K562 (cell line): ENCODE data around the gene HEATR1. TPM values are rescaled to one million over a fixed set of nuclear protein-coding genes. Genes with fewer than 3 reads are reported as not detected.

ENCODE experiments used
- ATAC-seq: fragments of 200-7000 bp; cut with Tn5 transposase; 3 replicates; pipeline ENCODE4 v1.9.1; 2020; ENCODE audit warnings: moderate library complexity
- BruUV-seq: library from RNA; stranded (reverse); fragments of 400-500 nt; replicated peaks from 2 replicates; lab custom pipeline; 2021; lab: Mats Ljungman, UMichigan
- CTCF ChIA-PET: fragments of 300-600 bp; formaldehyde crosslinking; extraction: SDS; loops from one replicate; lab custom pipeline; 2021; ENCODE audit warnings: low intra/inter-chr PET ratio; lab: Yijun Ruan, JAX
- POLR2A ChIA-PET: fragments of 300-600, 350-650 bp; sonication (Branson Sonifier 250); formaldehyde crosslinking; extraction: SDS; loops from one replicate; lab custom pipeline; 2021; ENCODE audit warnings: antibody characterized with exemption, inconsistent platforms; lab: Yijun Ruan, JAX
- DNase-seq, 4 experiments: peaks; one replicate each; pipeline versions ENCODE4 v3.0.0 to v3.0.0-alpha.2; 2011 to 2018; ENCODE audit warnings: low spot score in 3 of 4, mixed read lengths in 3 of 4; ENCODE audit errors: extremely low read depth in 1 of 4
- FAIRE-seq: peaks from 2 replicates; lab custom pipeline; 2011; peaks lifted over from hg19 to GRCh38; lab: Jason Lieb, UNC
- H2AFZ ChIP-seq: 2 replicates; pipeline ENCODE4 v1.6.0; 2011; ENCODE audit warnings: low read depth, low read length, control low read depth, inconsistent platforms
- H3K27ac ChIP-seq: fragments of 200-600 bp; 3 replicates; pipeline ENCODE4 v1.8.0; 2011; ENCODE audit warnings: low read depth, mild to moderate bottlenecking, control low read depth, inconsistent platforms, low read length, moderate library complexity, mixed read lengths; ENCODE audit errors: extremely low read depth
- H3K27me3 ChIP-seq, 2 experiments: fragments of 300-600 bp in 1 of 2; 2 replicates in 1 of 2; 3 replicates in 1 of 2; pipeline versions ENCODE4 v1.6.0 to v1.8.0; 2011; ENCODE audit warnings: inconsistent platforms in 2 of 2, low read length in 2 of 2, mild to moderate bottlenecking in 1 of 2, mixed read lengths in 1 of 2, moderate library complexity in 1 of 2; ENCODE audit not compliant: control insufficient read depth in 2 of 2, insufficient read depth in 2 of 2
- H3K36me3 ChIP-seq: fragments of 300-600 bp; 3 replicates; pipeline ENCODE4 v1.8.0; 2011; ENCODE audit warnings: mild to moderate bottlenecking, low read length, inconsistent platforms; ENCODE audit not compliant: control insufficient read depth, insufficient read depth
- H3K4me1 ChIP-seq, 2 experiments: fragments of 200-600 bp in 1 of 2; replicated peaks in 1 of 2; 2 replicates in 1 of 2; 3 replicates in 1 of 2; pipeline versions ENCODE4 v1.5.1 to v1.8.0; 2011; ENCODE audit warnings: inconsistent platforms in 2 of 2, low read length in 2 of 2, mild to moderate bottlenecking in 1 of 2, mixed read lengths in 1 of 2, moderate library complexity in 1 of 2; ENCODE audit not compliant: control insufficient read depth in 2 of 2, insufficient read depth in 2 of 2
- H3K4me2 ChIP-seq: 2 replicates; pipeline ENCODE4 v1.6.1; 2011; ENCODE audit warnings: low read length, control low read depth, inconsistent platforms, mixed read lengths; ENCODE audit not compliant: insufficient read depth
- H3K4me3 ChIP-seq: fragments of 200-600 bp; sonication (generic), shearing (Covaris generic); 2 replicates; pipeline ENCODE4 v1.5.1; 2016; ENCODE audit warnings: control low read depth, inconsistent platforms
- H3K79me2 ChIP-seq: fragments of 200-600 bp; 3 replicates; pipeline ENCODE4 v1.8.0; 2011; ENCODE audit warnings: low read length, inconsistent platforms; ENCODE audit not compliant: control insufficient read depth, insufficient read depth
- H3K9ac ChIP-seq, 2 experiments: 2 replicates each; pipeline versions ENCODE4 v1.6.0 to v1.6.1; 2011; ENCODE audit warnings: low read depth in 2 of 2, low read length in 2 of 2, control low read depth in 1 of 2, inconsistent platforms in 1 of 2, mild to moderate bottlenecking in 1 of 2, mixed read lengths in 1 of 2; ENCODE audit not compliant: insufficient read depth in 1 of 2
- H3K9me1 ChIP-seq: one replicate; pipeline ENCODE4 v1.6.0; 2011; ENCODE audit warnings: inconsistent platforms, mild to moderate bottlenecking, low read length, moderate library complexity; ENCODE audit not compliant: control insufficient read depth, insufficient read depth
- H3K9me3 ChIP-seq: replicated peaks from 2 replicates; pipeline ENCODE4 v1.5.1; 2011; ENCODE audit warnings: low read depth, low read length, inconsistent platforms; ENCODE audit not compliant: control insufficient read depth, insufficient read depth
- H4K20me1 ChIP-seq: replicated peaks from 2 replicates; pipeline ENCODE4 v1.6.1; 2011; ENCODE audit warnings: low read length, inconsistent platforms, mixed read lengths; ENCODE audit not compliant: control insufficient read depth, insufficient read depth
- ARID2 ChIP-seq: fragments of 450-650 bp; IDR thresholded peaks from 2 replicates; pipeline ENCODE4 v1.6.1; 2017; ENCODE audit warnings: antibody characterized with exemption, mild to moderate bottlenecking
- CHCHD3 ChIP-seq: fragments of 250-450 bp; sonication (Bioruptor Pico); IDR thresholded peaks from 2 replicates; pipeline ENCODE4 v2.1.2; 2022; ENCODE audit warnings: mild to moderate bottlenecking
- DNMT1 ChIP-seq: fragments of 450-650 bp; IDR thresholded peaks from 2 replicates; pipeline ENCODE4 v1.6.1; 2016; ENCODE audit warnings: antibody characterized with exemption, mild to moderate bottlenecking
- EP400 ChIP-seq: fragments of 450-650 bp; IDR thresholded peaks from 2 replicates; pipeline ENCODE4 v1.6.1; 2017; ENCODE audit warnings: antibody characterized with exemption, mild to moderate bottlenecking, moderate library complexity
- MAFG ChIP-seq: fragments of 450-650 bp; conservative IDR thresholded peaks from 2 replicates; pipeline ENCODE4 v1.6.1; 2016; ENCODE audit warnings: missing genetic modification characterization, missing compliant biosample characterization
- MCM2 ChIP-seq: fragments of 450-650 bp; IDR thresholded peaks from 2 replicates; pipeline ENCODE4 v1.6.1; 2017; ENCODE audit warnings: low read depth, mild to moderate bottlenecking
- NFATC3 ChIP-seq: fragments of 450-650 bp; IDR thresholded peaks from 2 replicates; pipeline ENCODE4 v1.6.1; 2017; ENCODE audit warnings: mild to moderate bottlenecking
- NFIC ChIP-seq: fragments of 450-650 bp; IDR thresholded peaks from 2 replicates; pipeline ENCODE4 v1.6.1; 2017; ENCODE audit warnings: mild to moderate bottlenecking, inconsistent platforms
- PRMT5 ChIP-seq: sonication (generic); formaldehyde crosslinking; IDR thresholded peaks from 2 replicates; pipeline ENCODE4 v1.5.0; 2020; ENCODE audit warnings: missing genetic modification reagents
- RBM25 ChIP-seq: fragments of 200-400 bp; formaldehyde crosslinking; IDR thresholded peaks from 2 replicates; pipeline ENCODE4 v1.6.1; 2018; ENCODE audit warnings: low read length, low read depth, moderate library complexity; ENCODE audit not compliant: severe bottlenecking
- SIN3A ChIP-seq, 2 experiments: fragments of 150-350 bp in 1 of 2; IDR thresholded peaks; 2 replicates each; pipeline ENCODE4 v1.6.1; 2011 to 2016; ENCODE audit warnings: borderline replicate concordance in 2 of 2, low read depth in 2 of 2, low read length in 2 of 2, mild to moderate bottlenecking in 2 of 2, moderate library complexity in 2 of 2; ENCODE audit not compliant: control insufficient read depth in 1 of 2
- SIRT6 ChIP-seq: IDR thresholded peaks from one replicate; pipeline ENCODE4 v1.6.1; 2012; ENCODE audit warnings: low read depth, mild to moderate bottlenecking, control low read depth, inconsistent platforms, low read length, moderate library complexity
- SMAD3 ChIP-seq: fragments of 450-650 bp; formaldehyde crosslinking; conservative IDR thresholded peaks from 2 replicates; pipeline ENCODE4 v1.4.0; 2020; ENCODE audit warnings: mild to moderate bottlenecking
- SMARCE1 ChIP-seq: fragments of 450-650 bp; IDR thresholded peaks from 2 replicates; pipeline ENCODE4 v1.7.1; 2016; ENCODE audit warnings: mild to moderate bottlenecking
- ZNF165 ChIP-seq: fragments of 250-450 bp; sonication (Bioruptor Pico); IDR thresholded peaks from 2 replicates; pipeline ENCODE4 v1.4.0; 2020; ENCODE audit warnings: borderline replicate concordance
- whole genome bisulfite sequencing: fragments of 100-300 bp; shearing (Covaris generic); methylation state at CpG from one replicate; pipeline ENCODE4 v1.1.6; 2016; ENCODE audit warnings: low coverage, mixed read lengths; ENCODE audit not compliant: insufficient coverage; ENCODE audit errors: missing lambda C conversion rate; 5-methylcytosine and 5-hydroxymethylcytosine counted together
- in situ Hi-C: fragments of 300-500 bp; cut with MboI; formaldehyde crosslinking; loops from 4 replicates; pipeline ENCODE4 v1.15.0; 2018; ENCODE audit warnings: inconsistent platforms, mixed read lengths
- intact Hi-C: fragments of 100-400 bp; cut with micrococcal nuclease; formaldehyde crosslinking; loops from 2 replicates; pipeline ENCODE4 v1.14.2; 2022
- polyA plus RNA-seq, 8 experiments: library from polyadenylated mRNA; depleted of rRNA in 4 of 8; stranded (reverse) in 5 of 8; unstranded in 3 of 8; fragments of >200 nt; fragmentation: Nextera tagmentation in 2 of 8; fragmentation: Illumina TruSeq in 1 of 8; extraction: Ambion mirVana in 2 of 8; extraction: Trizol in 1 of 8; gene quantifications; 2 replicates each; pipeline versions ENCODE4 v1.2.1 to v1.2.3, GENCODE V29; 2011 to 2014; ENCODE audit warnings: inconsistent platforms in 1 of 8, missing spikeins in 1 of 8
- total RNA-seq, 7 experiments: library from RNA; depleted of rRNA in 6 of 7; stranded (reverse); fragments of >200 nt in 6 of 7; fragmentation: Illumina TruSeq in 2 of 7; extraction: Trizol in 2 of 7; gene quantifications; 2 replicates each; pipeline versions ENCODE4 v1.2.1 to v1.2.3, GENCODE V29; 2011 to 2021; ENCODE audit warnings: low replicate concordance in 1 of 7
- TF ChIP-seq, protein P1 (sequence below): fragments of 450-650 bp; IDR thresholded peaks from 2 replicates; pipeline ENCODE4 v1.6.1; 2017; ENCODE audit warnings: mild to moderate bottlenecking, moderate library complexity
- TF ChIP-seq, protein P2 (sequence below), 2 experiments: IDR thresholded peaks; 2 replicates each; pipeline ENCODE4 v1.6.1; 2011; ENCODE audit warnings: borderline replicate concordance in 1 of 2, control low read depth in 1 of 2, low read depth in 1 of 2, low read length in 1 of 2, mild to moderate bottlenecking in 1 of 2, mixed read lengths in 1 of 2, moderate library complexity in 1 of 2; ENCODE audit not compliant: insufficient read depth in 1 of 2, insufficient read length in 1 of 2, poor library complexity in 1 of 2, severe bottlenecking in 1 of 2; ENCODE audit errors: extremely low read depth in 1 of 2
- TF ChIP-seq, protein P3 (sequence below): fragments of 250-450 bp; sonication (Bioruptor Pico); IDR thresholded peaks from 2 replicates; pipeline ENCODE4 v1.4.0; 2020; ENCODE audit warnings: mild to moderate bottlenecking, moderate library complexity

The HEATR1 gene
- total and polyA plus RNA-seq, 9 of the 15 experiments (the other 6 are each of a cell fraction or from before 2014, with no cell fraction given), result 28.3 to 108 (median 50.9) TPM

DNA sequence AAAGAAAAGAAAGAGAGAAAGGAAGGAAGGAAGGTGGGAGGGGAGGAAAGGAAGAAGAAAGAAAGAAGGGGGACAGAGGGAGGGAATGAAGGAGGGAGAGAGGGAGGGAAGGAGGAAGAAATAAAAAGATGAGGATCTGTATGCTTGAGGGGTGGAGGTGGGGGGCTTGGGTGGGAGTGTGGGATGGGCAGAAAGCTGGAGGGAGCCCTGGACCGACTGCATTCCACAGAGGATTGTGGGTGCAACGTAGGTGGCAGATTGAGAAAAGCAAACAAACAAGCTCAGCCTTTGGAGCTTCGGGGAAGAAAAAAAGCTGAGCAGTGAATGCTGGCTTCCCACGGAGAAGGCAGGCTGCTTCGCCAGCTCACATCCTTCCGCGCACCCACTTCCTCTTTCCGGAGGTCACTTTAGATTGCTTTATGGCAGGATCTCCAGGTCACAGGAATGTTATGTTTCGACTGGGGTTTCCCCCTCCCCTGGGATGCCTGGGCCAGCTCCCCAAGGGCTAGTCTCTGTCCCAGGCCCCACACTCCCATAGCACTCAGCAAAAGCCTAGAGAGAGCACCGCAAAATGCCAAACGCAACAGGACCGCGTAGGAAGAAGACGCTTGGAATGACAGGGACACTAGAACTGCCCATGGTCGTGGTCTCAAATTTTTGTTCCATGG is 101.2 kb downstream of the HEATR1 start (continued):
- no peak for TF ChIP-seq PRMT5 (CRISPR knock-in tag)
- no peak for TF ChIP-seq SIRT6

DNA sequence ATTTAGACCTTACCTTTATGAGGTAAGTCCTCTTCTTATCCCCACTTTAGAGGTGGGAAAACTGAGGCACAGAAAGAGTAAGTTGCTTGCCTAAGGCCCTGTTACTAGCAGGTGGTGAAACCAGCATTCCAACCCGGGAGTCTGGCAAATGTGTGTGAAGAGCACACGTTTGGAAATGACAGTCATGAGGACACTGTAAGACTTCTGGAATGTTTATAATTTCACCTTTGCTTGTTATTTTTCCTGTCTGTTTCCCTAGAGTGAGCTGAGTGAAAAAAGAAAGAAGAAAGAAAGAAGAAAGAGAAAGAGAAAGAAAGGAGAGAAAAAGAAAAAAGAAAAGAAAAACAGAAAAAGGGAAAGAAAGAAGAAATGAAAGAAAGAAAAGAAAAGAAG is 101.7 kb downstream of the HEATR1 start:
- no peaks in the 10 kb centered on the region for H3K9me3 ChIP-seq
- peak overlapping the region; percentile 68; the same call in 1 of the 2 replicates for H3K4me2 ChIP-seq
- no peaks in the 10 kb centered on the region for H3K79me2 ChIP-seq
- 25% methylated on average over 2 of the region's 2 CpGs for WGBS
- no peaks in the 10 kb centered on the region for H3K9me1 ChIP-seq
- intact Hi-C loops, result no loop called here
- ATAC-seq, result no peak
- ChIA-PET POLR2A (interaction anchor here (0.6 to 0.9 kb wide), 4 partner anchors 16 to 395 kb away, joined by 3 to 4 read pairs (median 3); no protein-coding TSS in a partner anchor), CTCF (no interaction called here)
- DNase-seq, result no peak
- peaks cover 5 to 6% of the 10 kb centered on the region in 2 experiments; a peak in 3 of 5 replicates for H3K4me1 ChIP-seq
- no peak overlapping the region for H3K9ac ChIP-seq
- H2AFZ ChIP-seq, result peak overlapping the region; percentile 94
- no peaks in the 10 kb centered on the region for H4K20me1 ChIP-seq
- no peak overlapping the region for H3K4me3 ChIP-seq
- no peaks in the 10 kb centered on the region for H3K27me3 ChIP-seq
- H3K27ac ChIP-seq, result no peak overlapping the region; the same call in 2 of the 3 replicates
- in situ Hi-C loops, result no loop called here
- no peaks in the 10 kb centered on the region for H3K36me3 ChIP-seq
- BruUV-seq, result no TSS peak
- peak; percentile 69 for FAIRE-seq
- TF ChIP-seq SMAD3 (CRISPR knock-in tag), result no peak
- 0 out of 2 replicates have a peak, but pooled peaks have one; percentile 29 for TF ChIP-seq NFATC3
- TF ChIP-seq NFIC, result no peak
- TF ChIP-seq, protein P1, sequence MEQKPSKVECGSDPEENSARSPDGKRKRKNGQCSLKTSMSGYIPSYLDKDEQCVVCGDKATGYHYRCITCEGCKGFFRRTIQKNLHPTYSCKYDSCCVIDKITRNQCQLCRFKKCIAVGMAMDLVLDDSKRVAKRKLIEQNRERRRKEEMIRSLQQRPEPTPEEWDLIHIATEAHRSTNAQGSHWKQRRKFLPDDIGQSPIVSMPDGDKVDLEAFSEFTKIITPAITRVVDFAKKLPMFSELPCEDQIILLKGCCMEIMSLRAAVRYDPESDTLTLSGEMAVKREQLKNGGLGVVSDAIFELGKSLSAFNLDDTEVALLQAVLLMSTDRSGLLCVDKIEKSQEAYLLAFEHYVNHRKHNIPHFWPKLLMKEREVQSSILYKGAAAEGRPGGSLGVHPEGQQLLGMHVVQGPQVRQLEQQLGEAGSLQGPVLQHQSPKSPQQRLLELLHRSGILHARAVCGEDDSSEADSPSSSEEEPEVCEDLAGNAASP, result no peak
- no peak for TF ChIP-seq MCM2
- TF ChIP-seq EP400, result no peak
- TF ChIP-seq, protein P2, sequence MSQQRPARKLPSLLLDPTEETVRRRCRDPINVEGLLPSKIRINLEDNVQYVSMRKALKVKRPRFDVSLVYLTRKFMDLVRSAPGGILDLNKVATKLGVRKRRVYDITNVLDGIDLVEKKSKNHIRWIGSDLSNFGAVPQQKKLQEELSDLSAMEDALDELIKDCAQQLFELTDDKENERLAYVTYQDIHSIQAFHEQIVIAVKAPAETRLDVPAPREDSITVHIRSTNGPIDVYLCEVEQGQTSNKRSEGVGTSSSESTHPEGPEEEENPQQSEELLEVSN (IDR thresholded peaks at IDR 0.05; ENCODE audit: borderline replicate concordance in 1 of 2, extremely low read depth in 1 of 2, insufficient read depth in 1 of 2, insufficient read length in 1 of 2, low read depth in 1 of 2, low read length in 1 of 2, poor library complexity in 1 of 2, severe bottlenecking in 1 of 2), result no peak
- no peak for TF ChIP-seq ZNF165 (CRISPR knock-in tag)
- no peak for TF ChIP-seq MAFG (tag)
- TF ChIP-seq DNMT1, result no peak
- TF ChIP-seq SMARCE1, result no peak
- no peak for TF ChIP-seq ARID2
- TF ChIP-seq, protein P3, sequence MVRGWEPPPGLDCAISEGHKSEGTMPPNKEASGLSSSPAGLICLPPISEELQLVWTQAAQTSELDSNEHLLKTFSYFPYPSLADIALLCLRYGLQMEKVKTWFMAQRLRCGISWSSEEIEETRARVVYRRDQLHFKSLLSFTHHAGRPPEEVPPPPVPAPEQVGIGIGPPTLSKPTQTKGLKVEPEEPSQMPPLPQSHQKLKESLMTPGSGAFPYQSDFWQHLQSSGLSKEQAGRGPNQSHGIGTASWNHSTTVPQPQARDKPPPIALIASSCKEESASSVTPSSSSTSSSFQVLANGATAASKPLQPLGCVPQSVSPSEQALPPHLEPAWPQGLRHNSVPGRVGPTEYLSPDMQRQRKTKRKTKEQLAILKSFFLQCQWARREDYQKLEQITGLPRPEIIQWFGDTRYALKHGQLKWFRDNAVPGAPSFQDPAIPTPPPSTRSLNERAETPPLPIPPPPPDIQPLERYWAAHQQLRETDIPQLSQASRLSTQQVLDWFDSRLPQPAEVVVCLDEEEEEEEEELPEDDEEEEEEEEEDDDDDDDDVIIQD (CRISPR knock-in tag), result no peak
- TF ChIP-seq RBM25, result peak; percentile 86
- TF ChIP-seq SIN3A (IDR thresholded peaks at IDR 0.05; ENCODE audit: borderline replicate concordance in 2 of 2, control insufficient read depth in 1 of 2, low read depth in 2 of 2, low read length in 2 of 2), result no peak
- no peak for TF ChIP-seq CHCHD3 (CRISPR knock-in tag)
